Caco-2 (cell line): ENCODE results near the gene MYO10. TPM values are rescaled to one million over a fixed set of nuclear protein-coding genes. Genes with fewer than 3 reads are reported as not detected.

Experiments used
- BruUV-seq: library from RNA; stranded (reverse); fragments of 400-500 nt; replicated peaks from 2 replicates; lab custom pipeline; 2021; lab: Mats Ljungman, UMichigan
- CTCF ChIA-PET: fragments of 300-600 bp; sonication (Branson Sonifier 250); formaldehyde crosslinking; loops from one replicate; lab custom pipeline; 2022; ENCODE audit warnings: antibody characterized with exemption; lab: Charles Lee
- POLR2A ChIA-PET: fragments of 300-600 bp; sonication (Branson Sonifier 250); formaldehyde crosslinking; loops from one replicate; lab custom pipeline; 2022; ENCODE audit warnings: antibody characterized with exemption; lab: Charles Lee
- DNase-seq, 2 experiments: peaks; one replicate each; pipeline versions ENCODE4 v3.0.0 to v3.0.0-alpha.2; 2020 to 2022
- H3K27me3 ChIP-seq: replicated peaks from 2 replicates; pipeline ENCODE4 v1.6.0; 2011; ENCODE audit warnings: low read length; ENCODE audit not compliant: control insufficient read depth, insufficient read depth
- H3K36me3 ChIP-seq: 2 replicates; pipeline ENCODE4 v1.5.1; 2011; ENCODE audit warnings: low read length; ENCODE audit not compliant: control insufficient read depth, insufficient read depth
- H3K4me1 ChIP-seq: fragments of 250-450 bp; sonication (Bioruptor Pico); 2 replicates; pipeline ENCODE4 v1.5.1; 2020; ENCODE audit warnings: mild to moderate bottlenecking
- H3K4me3 ChIP-seq: 2 replicates; pipeline ENCODE4 v1.5.1; 2011; ENCODE audit warnings: low read depth, mild to moderate bottlenecking, control low read depth, low read length
- H3K9me3 ChIP-seq: fragments of 250-450 bp; sonication (Bioruptor Pico); 2 replicates; pipeline ENCODE4 v1.5.1; 2020; ENCODE audit warnings: mild to moderate bottlenecking, moderate library complexity
- H3K27ac Mint-ChIP-seq: one replicate; pipeline ENCODE4 v1.8.0; 2022; ENCODE audit warnings: mixed read lengths; ENCODE audit not compliant: unreplicated experiment
- H3K27me3 Mint-ChIP-seq: one replicate; pipeline ENCODE4 v1.8.0; 2022; ENCODE audit warnings: mixed read lengths; ENCODE audit not compliant: insufficient read depth, unreplicated experiment
- H3K36me3 Mint-ChIP-seq: one replicate; pipeline ENCODE4 v1.8.0; 2022; ENCODE audit warnings: mild to moderate bottlenecking, mixed read lengths; ENCODE audit not compliant: insufficient read depth, unreplicated experiment
- H3K4me1 Mint-ChIP-seq: one replicate; pipeline ENCODE4 v1.8.0; 2022; ENCODE audit warnings: low read depth, mixed read lengths; ENCODE audit not compliant: unreplicated experiment
- H3K4me3 Mint-ChIP-seq: one replicate; pipeline ENCODE4 v1.8.0; 2022; ENCODE audit warnings: mild to moderate bottlenecking, moderate library complexity, mixed read lengths; ENCODE audit not compliant: unreplicated experiment
- H3K9me3 Mint-ChIP-seq: one replicate; pipeline ENCODE4 v1.8.0; 2022; ENCODE audit warnings: mixed read lengths; ENCODE audit not compliant: unreplicated experiment
- CTCF ChIP-seq, 2 experiments: fragments of 200-600 bp in 1 of 2; IDR thresholded peaks; 1 replicate in 1 of 2; 2 replicates in 1 of 2; pipeline versions ENCODE4 v1.5.1 to v1.8.0; 2011 to 2022; ENCODE audit warnings: antibody characterized with exemption in 1 of 2, control low read depth in 1 of 2, inconsistent platforms in 1 of 2, low read depth in 1 of 2, low read length in 1 of 2, mild to moderate bottlenecking in 1 of 2, moderate library complexity in 1 of 2; ENCODE audit not compliant: insufficient read depth in 1 of 2, severe bottlenecking in 1 of 2, unreplicated experiment in 1 of 2
- intact Hi-C: fragments of 100-400 bp; cut with micrococcal nuclease; formaldehyde crosslinking; loops from one replicate; pipeline ENCODE4 v1.10.0; 2022; ENCODE audit not compliant: unreplicated experiment
- total RNA-seq: library from RNA; stranded (reverse); gene quantifications from 2 replicates; pipeline ENCODE4 v1.2.3, GENCODE V29; 2022

The MYO10 gene
- total RNA-seq, 1 experiment from 2014 or later: 67.6 TPM

DNA sequence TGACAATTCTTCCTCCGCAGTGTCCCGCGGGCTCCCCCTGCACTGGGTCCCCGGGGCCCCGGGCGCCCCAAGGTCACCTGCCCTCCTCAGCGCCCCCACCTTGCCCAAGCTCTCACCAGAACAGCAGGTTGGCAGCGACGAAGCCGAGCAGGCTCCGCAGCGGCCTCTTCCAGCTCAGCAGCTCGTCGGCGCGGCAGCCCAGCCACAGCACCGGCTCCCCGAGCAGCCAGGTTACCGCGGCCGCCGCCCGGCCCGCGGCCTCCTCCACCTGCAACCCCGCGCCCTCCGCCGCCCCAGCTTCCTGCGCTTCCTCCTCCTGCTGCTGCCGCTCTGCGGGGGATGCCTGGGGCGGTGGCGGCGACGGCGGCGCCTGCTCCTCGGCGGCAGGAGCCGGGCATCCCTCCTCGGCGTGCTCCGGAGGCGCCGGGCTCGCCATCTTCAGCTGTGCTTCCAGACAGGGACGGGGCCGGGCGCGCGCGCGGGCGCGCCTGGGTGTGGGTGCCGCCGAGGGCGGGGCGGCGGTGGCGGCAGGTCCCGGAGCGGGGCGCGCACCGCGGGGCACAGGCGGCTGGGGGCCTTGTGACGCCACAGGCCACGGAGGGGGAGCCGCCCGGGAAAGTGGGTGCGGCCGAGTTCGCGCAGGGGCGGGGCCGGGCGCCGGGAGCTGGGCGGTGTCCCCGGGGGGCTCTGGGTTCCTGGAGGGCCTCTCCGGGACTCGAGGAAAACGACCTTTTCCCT lies 319.4 kb downstream of the MYO10 start, which contains the start of gene RETREG1:
Gene RETREG1 (minus strand): TSS at position 462 of the 738 bp plus-strand sequence. CDS start 26 bp downstream, at position 436.
- Histone ChIP-seq H3K27me3 (no peaks in the 10 kb centered on the region), H3K4me1 (no peaks in the 10 kb centered on the region), H3K36me3 (no peaks in the 10 kb centered on the region), H3K4me3 (peak within 1 kb of the TSS; percentile 84), H3K9me3 (no peaks in the 10 kb centered on the region)
- no peak for TF ChIP-seq CTCF (IDR thresholded peaks at IDR 0.05; ENCODE audit: insufficient read depth in 1 of 2, low read depth in 1 of 2, low read length in 1 of 2, severe bottlenecking in 1 of 2, unreplicated experiment in 1 of 2)
- Mint-ChIP-seq H3K4me3 (no peak within 1 kb of the TSS), H3K9me3 (no peaks in the 10 kb centered on the region), H3K36me3 (no peaks in the 10 kb centered on the region), H3K27me3 (no peaks in the 10 kb centered on the region), H3K4me1 (no peaks in the 10 kb centered on the region), H3K27ac (peak within 1 kb of the TSS; percentile 43)
- no TSS peak for BruUV-seq
- DNase-seq: peak; percentile 51 to 79
- CTCF ChIA-PET: interaction anchor here (0.7 kb wide), 1 partner anchor 31 kb away, joined by 3 read pairs; no protein-coding TSS in a partner anchor
- intact Hi-C loops: loop anchor here (1.0 to 5.0 kb wide), 3 partner anchors 31 to 64 kb away; no protein-coding TSS in a partner anchor
- POLR2A ChIA-PET: no interaction called here

- CTCF ChIA-PET: interaction anchor here (0.7 kb wide), 1 partner anchor 30 kb away, joined by 3 read pairs; no protein-coding TSS in a partner anchor
- no peak for TF ChIP-seq CTCF (IDR thresholded peaks at IDR 0.05; ENCODE audit: insufficient read depth in 1 of 2, low read depth in 1 of 2, low read length in 1 of 2, severe bottlenecking in 1 of 2, unreplicated experiment in 1 of 2)
These were observed 320.1 kb downstream of the MYO10 start for GRCh38 chr5:16615741-16616535.

GRCh38 chr5:16612007-16612406 lies 324.1 kb downstream of the MYO10 start:
- no peak overlapping the region for H3K27ac Mint-ChIP-seq
- Histone ChIP-seq H3K4me1 (0 out of 2 replicates have a peak, but pooled peaks cover 3% of the 10 kb centered on the region), H3K4me3 (no peak overlapping the region), H3K27me3 (no peaks in the 10 kb centered on the region), H3K36me3 (no peaks in the 10 kb centered on the region), H3K9me3 (no peaks in the 10 kb centered on the region)
- no peak for TF ChIP-seq CTCF (IDR thresholded peaks at IDR 0.05; ENCODE audit: insufficient read depth in 1 of 2, low read depth in 1 of 2, low read length in 1 of 2, severe bottlenecking in 1 of 2, unreplicated experiment in 1 of 2)
- BruUV-seq: no TSS peak
- no peaks in the 10 kb centered on the region for H3K9me3 Mint-ChIP-seq
- no peak for DNase-seq
- H3K36me3 Mint-ChIP-seq: no peaks in the 10 kb centered on the region
- no peak overlapping the region for H3K4me3 Mint-ChIP-seq
- intact Hi-C loops: no loop called here
- no peaks in the 10 kb centered on the region for H3K27me3 Mint-ChIP-seq
- ChIA-PET POLR2A (no interaction called here), CTCF (no interaction called here)
- peaks cover 6% of the 10 kb centered on the region for H3K4me1 Mint-ChIP-seq

More at GRCh38 chr5:16615741-16616535, 320.1 kb downstream of the MYO10 start:
- Mint-ChIP-seq H3K9me3 (no peaks in the 10 kb centered on the region), H3K4me3 (no peak overlapping the region), H3K36me3 (no peaks in the 10 kb centered on the region), H3K27ac (peak overlapping the region; percentile 43), H3K4me1 (no peaks in the 10 kb centered on the region), H3K27me3 (no peaks in the 10 kb centered on the region)
- intact Hi-C loops: loop anchor here (1.0 to 5.0 kb wide), 3 partner anchors 31 to 63 kb away; no protein-coding TSS in a partner anchor
- H3K27me3 ChIP-seq: no peaks in the 10 kb centered on the region
- peak overlapping the region; percentile 84 for H3K4me3 ChIP-seq
- H3K36me3 ChIP-seq: no peaks in the 10 kb centered on the region
- BruUV-seq: no TSS peak
- no peaks in the 10 kb centered on the region for H3K4me1 ChIP-seq
- DNase-seq: peak in 1 of 2 experiments; percentile 16
- no peaks in the 10 kb centered on the region for H3K9me3 ChIP-seq
- POLR2A ChIA-PET: no interaction called here
